Stimulated activated CD4-positive, alpha-beta T cell treated with anti-CD3 and anti-CD28 coated beads, Interleukin-4, amount 100 ng/mL, for 4 hours (primary cell): ENCODE measurements around the gene LIN28B.

ENCODE experiments used
- DNase-seq, 2 experiments: peaks; one replicate each; pipeline ENCODE4 v3.0.0-alpha.2; 2020

The LIN28B gene

DNA sequence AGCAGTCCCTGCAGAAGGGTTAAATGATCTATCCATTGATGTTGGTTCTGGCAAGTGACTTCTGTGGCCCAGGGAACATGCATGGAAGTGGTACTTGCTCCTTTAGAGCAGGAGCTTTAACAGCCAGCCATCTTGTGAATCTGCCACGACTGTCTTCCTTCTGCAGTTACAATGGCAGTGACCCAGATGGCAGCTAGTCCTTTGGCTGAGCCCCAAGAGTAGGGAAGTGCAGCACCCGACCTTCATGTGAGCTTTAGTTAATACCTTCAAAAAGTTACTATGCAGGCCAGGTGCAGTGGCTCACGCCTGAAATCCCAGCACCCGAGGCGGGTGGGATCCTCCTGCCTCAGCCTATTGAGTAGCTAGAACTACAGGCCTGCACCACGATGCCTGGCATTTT lies 156.5 kb downstream of the LIN28B start:
- DNase-seq: no peak

DNA sequence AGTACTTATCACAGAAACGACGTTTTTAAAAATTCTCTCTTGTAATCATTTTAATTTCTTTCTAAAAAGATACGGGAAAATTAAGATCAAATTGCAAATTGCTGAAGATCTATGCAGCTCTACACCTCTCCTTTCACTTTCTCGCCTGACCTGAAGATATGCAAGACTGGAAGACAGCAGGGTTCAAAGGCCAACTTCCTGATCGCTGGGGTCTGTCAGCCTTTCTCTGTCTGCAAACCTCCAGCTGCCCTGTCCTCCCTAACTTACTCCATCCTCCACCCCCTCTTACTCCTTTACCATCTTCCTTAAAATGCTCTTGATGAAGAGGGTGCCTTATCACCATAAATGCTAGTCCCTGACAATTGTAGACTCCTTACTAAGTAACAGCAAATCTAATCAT lies 159.2 kb downstream of the LIN28B start:
- DNase-seq: no peak

DNA sequence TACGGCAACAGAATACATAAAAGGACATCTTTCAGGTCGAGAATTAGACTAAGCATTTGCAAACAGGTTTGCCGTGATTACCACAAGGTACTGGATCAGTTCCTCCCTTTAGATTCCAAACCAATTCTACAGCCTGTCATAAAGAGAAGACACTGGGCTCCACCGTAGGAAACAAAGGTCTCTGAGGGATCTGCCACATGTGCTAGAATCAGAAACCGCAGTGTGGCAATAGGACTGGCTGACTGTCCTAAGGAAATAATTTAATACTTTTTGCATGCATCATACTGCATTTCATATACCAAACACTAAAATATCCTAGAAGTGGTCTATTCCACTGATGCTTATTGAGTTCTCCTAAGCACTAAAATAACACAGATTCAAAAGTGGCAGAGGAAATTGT lies 163.7 kb downstream of the LIN28B start:
- no peak for DNase-seq

DNA sequence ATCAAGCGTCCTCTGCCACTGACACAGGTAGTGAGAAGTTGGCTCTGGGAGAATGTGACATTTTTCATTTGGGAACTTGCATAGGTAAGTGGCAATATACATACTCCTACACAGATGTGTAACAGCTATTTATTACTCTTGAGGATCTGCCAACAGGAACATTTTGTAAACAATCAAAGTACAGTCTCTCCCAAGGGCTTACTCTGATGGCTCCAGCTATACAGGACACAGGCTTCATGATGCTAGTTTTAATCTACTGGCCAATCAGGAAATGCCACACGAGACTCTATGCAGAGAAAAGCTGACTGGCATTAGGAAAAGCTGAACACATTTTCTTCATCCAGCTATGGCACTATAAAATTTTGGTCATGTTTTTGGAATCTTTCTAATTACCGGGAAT lies 165.1 kb downstream of the LIN28B start:
- DNase-seq: no peak

DNA sequence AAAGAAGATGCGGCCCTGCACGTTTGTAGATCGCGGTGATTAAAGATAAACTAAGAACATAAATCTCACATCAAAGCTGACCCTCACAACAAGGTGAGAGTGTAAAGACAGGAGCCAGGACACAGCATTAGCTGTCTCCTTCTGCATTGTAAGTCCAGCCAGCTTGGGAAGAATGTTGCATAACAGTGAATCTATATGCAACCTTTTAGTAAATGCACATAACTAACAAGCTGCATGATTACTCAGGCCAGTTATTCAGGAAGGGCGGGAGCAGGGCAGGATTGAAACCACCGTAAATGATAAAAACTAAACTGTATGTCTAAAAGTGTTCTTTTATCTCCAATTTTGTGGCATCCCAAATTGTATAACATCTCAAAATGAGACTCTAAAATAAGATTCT lies 165.8 kb downstream of the LIN28B start:
- no peak for DNase-seq
